ENCODE data around the gene OR5AU1. TPM values are rescaled to one million over a fixed set of nuclear protein-coding genes. Genes with fewer than 3 reads are reported as not detected.

The OR5AU1 gene
- polyA plus RNA-seq, 1 donor from 2014 or later: not detected

DNA sequence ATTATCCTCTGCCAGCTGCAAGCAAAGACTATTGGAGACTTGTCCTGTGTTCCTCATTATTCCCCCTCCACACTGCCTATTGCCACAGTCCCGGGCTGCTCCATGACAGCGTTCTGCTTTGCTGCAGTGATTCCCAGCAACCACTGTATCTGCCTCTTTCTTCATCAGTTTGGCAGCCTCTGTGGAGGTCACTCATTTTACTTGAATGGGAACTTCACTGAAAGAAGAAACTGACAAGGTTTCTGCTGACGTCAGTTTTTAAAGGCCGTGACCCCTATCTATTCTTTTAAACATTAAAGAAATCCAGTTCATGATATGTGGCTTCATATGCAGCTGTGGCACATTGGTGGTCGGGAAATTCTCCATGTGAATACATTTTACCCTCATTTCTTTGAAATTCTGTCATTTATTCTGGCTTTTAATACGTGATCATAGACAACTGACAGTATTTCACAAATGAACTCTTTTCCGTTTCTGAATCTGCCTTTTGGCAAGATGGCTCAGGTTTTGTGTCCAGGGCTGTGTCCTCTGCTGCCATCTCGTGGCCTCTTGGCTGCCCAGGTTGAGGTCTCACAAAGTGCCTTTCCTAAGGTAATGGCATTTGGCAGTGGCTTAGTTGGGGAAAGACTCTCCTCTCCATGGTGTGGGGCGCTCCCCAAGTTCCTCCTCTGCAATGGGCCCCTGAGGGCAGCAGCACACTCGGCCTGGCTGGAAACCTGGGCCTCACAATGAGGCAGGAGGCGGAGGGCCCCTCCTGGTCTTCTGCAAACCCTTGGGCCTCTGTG is 49.2 kb downstream of the OR5AU1 start:
- peak overlapping the region in 3 of 4 donors; percentile 21 to 60 (median 58) for H3K4me3 Mint-ChIP-seq
- H3K36me3 Mint-ChIP-seq: no peaks in the 10 kb centered on the region
- H3K27me3 Mint-ChIP-seq: peaks cover 2% of the 10 kb centered on the region
- H3K9me3 Mint-ChIP-seq: no peaks in the 10 kb centered on the region
- H3K4me1 Mint-ChIP-seq: peaks cover 8 to 14% (median 9%) of the 10 kb centered on the region in 3 donors
- peak overlapping the region in 1 of 3 donors; percentile 28 for H3K27ac Mint-ChIP-seq

DNA sequence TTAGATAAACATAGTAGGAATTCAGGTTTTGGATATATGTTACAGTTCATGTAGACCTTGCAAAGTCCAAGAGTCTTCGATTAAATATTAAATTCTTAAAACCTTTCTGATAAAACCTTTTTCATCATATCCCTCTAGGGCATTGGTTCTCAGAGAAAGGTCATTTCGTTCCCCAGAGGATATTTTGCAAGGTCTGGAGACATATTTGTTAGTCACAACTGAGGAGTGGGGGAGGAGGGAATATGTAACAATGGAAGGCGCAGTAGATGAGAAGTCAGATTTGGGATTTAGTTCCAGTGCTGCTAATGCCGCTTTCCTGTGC is 49.7 kb downstream of the OR5AU1 start:
- peaks cover 8 to 14% (median 9%) of the 10 kb centered on the region in 3 donors for H3K4me1 Mint-ChIP-seq
- H3K36me3 Mint-ChIP-seq: no peaks in the 10 kb centered on the region
- no peak overlapping the region for H3K27ac Mint-ChIP-seq
- H3K4me3 Mint-ChIP-seq: no peak overlapping the region
- H3K9me3 Mint-ChIP-seq: no peaks in the 10 kb centered on the region
- peaks cover 2% of the 10 kb centered on the region for H3K27me3 Mint-ChIP-seq

DNA sequence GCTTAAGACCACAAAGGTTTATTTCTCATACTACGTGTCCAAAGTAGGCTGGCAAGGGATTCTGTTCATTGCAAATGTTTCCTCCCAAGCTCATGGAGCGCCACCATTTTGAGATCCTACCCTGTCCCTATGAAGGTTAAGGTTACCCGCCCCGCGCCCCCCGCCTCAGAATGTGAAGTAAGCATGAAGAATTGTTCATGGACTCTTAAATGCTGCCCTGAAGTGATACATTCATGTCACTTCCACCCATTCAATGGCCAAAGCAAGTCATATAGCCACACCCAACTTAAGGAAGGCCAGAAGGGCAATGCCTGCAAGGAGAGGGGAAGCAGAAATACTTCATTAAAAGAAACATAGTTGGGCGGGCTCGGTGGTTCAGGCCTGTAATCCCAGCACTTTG is 50.8 kb downstream of the OR5AU1 start:
- peaks cover 8 to 14% (median 9%) of the 10 kb centered on the region in 3 donors for H3K4me1 Mint-ChIP-seq
- peak overlapping the region in 1 of 3 donors; percentile 87 for H3K27ac Mint-ChIP-seq
- H3K9me3 Mint-ChIP-seq: no peaks in the 10 kb centered on the region
- H3K27me3 Mint-ChIP-seq: peaks cover 5% of the 10 kb centered on the region
- H3K36me3 Mint-ChIP-seq: no peaks in the 10 kb centered on the region
- peak overlapping the region in 2 of 4 donors; percentile 92 for H3K4me3 Mint-ChIP-seq

Other genes starting within 250 kb of the OR5AU1 start
- 0.45 TPM for gene RNASE2, start 200.6 kb downstream of the OR5AU1 start, polyA plus RNA-seq
- gene METTL17, start 166.1 kb downstream of the OR5AU1 start, polyA plus RNA-seq: 40.6 TPM
- gene SLC39A2, start 156.8 kb downstream of the OR5AU1 start, polyA plus RNA-seq: not detected
- gene NDRG2, start 131.0 kb downstream of the OR5AU1 start, polyA plus RNA-seq: 4.9 TPM
- gene TPPP2, start 125.8 kb downstream of the OR5AU1 start, polyA plus RNA-seq: not detected
- not detected for gene RNASE13, start 121.3 kb downstream of the OR5AU1 start, polyA plus RNA-seq
- gene RNASE7, start 113.7 kb downstream of the OR5AU1 start, polyA plus RNA-seq: not detected
- gene RNASE8, start 98.2 kb downstream of the OR5AU1 start, polyA plus RNA-seq: not detected
- not detected for gene ARHGEF40, start 85.8 kb downstream of the OR5AU1 start, polyA plus RNA-seq
- 1.0 TPM for gene ZNF219, start 57.4 kb downstream of the OR5AU1 start, polyA plus RNA-seq
- not detected for gene TMEM253, start 55.0 kb downstream of the OR5AU1 start, polyA plus RNA-seq
- gene HNRNPC, start 113.4 kb upstream of the OR5AU1 start, polyA plus RNA-seq: 741 TPM
- 0.14 TPM for gene RPGRIP1, start 124.0 kb upstream of the OR5AU1 start, polyA plus RNA-seq
- 66.7 TPM for gene SUPT16H, start 228.0 kb upstream of the OR5AU1 start, polyA plus RNA-seq

Data from IgD-negative memory B cell (primary cell).